HG02973 (cell line): ENCODE measurements around the gene HDAC7.

Experiments used
- ATAC-seq: cut with Tn5 transposase; IDR thresholded peaks from one replicate; pipeline ENCODE4 v1.9.1; 2021; ENCODE audit warnings: moderate library complexity; ENCODE audit not compliant: unreplicated experiment

HDAC7 gene

DNA sequence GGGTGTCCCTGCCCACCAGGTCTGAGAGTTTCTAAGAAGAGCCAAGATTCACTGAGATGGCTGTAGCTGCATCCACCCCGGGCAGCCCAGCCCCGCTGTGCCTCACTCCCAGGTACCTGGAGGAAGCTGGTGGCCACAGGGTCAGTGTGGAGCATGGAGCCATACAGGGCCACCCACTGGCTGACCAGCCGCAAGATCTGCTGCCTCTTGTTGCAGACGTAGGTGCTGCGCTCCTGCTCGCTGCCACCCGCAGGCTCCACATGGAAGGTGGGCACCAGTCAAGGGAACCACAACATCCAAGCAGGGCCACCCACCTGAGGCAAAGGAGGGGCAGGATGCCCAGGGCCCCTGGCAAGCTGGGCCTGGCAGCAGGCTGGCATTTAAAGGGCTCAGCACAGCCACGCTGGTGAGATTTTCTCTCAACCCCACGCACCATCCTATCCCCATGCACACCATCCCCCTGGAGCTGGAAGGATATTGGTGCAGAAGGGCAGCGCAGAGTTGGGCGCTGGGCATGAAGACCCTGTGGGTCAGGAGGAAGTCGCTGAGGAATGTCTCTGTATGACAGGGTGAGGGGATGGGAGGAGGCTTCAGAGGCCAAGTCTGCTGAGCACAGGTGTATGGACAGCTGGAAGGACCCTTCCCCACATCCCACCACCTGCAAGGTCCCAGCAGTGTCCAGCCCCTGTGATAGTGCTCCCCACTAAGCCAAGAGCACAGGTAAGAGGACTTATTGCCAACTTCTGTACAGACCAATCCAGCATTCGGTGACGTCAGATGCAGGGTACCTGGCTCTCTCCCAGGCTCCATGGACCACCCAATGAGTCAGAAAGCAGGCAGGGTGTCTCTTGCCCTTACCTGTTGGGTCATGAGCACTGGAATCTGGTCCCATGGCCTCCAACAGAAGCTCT, 71.9 kb downstream of the HDAC7 start:
- no peak for ATAC-seq

DNA sequence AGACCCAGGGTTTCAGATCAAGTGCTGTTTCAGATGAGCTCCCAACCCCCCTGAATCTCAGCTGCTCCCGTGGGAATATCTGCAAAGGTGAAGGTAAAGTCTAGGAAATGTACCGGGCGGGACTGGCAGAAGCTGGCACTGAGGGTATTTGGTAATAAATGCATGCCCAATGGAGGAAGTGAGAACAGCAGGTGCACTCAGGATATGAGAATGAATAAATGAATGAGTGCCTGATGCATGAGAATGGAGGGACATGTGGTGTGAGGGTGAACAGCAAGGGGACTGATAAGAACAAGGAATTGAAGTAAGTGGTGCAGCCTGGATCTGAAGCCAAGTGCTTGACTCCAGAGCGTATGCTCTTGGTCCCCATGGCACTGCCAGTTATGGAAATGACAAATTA, 72.6 kb downstream of the HDAC7 start:
- ATAC-seq, result no peak

DNA sequence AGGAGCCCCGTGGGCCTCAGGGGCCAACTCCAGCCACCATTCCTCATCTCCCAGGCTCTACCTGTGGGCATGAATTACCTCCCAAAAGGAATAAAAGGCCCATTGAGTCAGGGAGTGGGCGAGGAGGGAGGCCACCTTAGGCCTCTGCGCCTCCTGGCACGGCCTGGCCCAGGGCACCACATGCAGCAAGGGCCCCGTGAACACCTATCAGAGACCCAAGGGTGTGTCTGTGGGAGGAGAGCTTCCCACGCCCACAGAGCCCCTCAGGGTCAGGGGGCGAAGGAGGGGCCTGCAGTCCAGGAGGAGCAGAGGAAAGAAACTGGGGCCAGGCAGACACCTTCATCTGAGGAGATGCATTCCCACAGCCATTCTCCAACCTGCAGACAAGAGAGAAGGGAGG, 73.2 kb downstream of the HDAC7 start:
- no peak for ATAC-seq

DNA sequence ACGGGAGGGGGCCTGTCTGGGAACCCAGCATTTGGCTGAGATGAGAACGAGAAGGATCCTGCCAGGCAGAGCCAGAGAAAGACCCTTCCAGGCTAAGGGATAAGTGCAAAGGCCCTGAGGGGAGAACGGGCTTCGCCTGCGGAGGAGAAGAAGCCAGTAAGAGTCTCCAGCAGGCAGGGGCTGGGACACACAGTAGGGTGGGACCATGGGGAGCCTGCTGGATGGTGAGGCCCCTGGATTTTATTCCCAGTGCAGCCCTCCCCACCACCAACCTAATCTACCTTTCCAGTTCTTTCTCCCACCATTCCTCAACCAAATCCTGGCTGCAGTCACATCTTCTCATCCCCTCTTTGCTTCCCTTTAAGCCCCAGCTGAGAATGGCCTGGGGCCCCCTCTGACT, 73.6 kb downstream of the HDAC7 start:
- no peak for ATAC-seq

DNA sequence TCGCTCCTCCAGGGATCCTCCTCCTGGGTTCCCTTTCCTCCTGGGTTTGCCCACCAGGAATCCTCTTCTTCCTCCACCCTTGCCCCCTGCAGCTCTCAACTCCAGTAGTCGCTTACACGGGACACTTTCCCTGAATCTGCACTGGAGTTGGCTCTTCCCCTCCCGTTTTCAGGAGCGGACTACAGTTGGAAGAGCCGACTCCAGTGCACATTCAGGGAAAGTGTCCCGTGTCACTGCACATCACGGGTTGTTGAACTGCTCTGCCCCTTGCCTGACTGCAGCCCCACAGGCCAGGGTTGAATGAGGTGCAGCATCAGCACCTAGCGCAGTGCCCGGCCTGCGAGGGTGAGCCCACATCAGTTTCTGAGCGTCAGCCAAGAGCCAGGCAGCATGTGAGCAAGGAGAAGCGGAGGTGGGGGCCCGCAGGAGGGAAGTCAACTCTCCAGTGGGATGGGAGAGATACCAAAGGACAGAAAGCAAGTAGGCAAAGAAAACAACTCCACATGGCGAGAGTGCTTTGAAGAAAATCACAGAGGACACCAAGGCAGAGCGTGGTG, 74.1 kb downstream of the HDAC7 start:
- no peak for ATAC-seq

DNA sequence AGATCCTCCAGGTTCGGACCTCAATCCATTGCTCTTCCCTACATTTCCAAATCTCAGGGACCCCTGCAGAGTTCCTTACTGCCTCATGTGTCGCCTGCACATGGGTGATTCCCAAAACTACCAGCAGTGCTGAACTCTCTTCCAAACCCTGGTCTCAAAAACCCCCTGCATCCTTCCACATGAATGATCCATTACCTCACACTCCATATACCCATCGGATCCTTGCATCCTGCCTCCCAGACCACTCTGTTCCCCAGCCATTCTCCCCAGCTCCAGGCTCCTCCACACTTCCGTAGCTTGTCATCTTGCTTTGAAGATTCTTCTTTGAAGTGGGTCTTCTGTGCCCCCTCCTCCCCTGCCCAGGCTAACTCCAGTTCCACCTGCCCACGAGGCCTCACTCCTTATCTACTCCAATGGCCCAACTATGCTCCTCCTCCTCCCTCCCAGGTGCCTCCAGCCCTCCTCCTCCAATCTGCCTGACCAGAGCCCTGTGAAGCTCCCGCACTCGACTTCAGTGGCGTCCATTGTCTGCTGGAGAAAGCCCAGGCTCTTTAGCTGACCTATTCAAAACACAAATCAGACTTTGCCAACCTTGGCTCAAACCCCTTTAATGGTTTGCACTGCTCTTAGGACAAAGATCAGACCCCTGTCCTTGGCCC, 74.8 kb downstream of the HDAC7 start:
- no peak for ATAC-seq

DNA sequence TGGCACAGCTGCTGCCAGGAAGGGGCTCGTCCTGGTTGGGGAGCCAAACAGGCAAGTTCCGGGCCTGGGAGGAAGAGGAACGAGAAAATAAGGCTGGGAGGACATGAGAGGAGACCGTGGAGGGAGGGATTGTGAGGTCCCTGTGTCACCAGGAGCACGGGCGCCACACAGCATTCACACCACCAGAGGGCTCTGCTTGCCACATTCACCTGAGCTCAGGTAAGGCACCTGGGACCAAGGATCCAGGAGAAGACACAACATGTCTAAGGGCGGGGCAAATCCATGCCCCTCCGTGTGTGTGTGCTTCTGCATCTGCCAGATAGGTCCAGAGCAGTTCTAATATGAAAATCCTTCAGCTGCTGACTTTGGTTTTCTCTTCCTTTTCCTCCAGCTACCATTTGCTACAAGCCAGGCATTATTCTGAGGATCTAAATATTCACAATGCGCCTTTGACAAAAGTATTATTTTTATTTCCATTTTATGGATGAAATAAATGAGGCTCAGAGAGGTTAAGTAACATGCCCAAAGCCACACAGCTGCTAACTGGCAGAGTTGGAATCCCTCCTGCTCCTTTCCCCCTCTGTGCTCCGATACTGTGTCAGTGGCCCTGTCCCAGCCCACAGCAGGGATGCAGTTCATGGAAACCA, 75.6 kb downstream of the HDAC7 start:
- no peak for ATAC-seq

DNA sequence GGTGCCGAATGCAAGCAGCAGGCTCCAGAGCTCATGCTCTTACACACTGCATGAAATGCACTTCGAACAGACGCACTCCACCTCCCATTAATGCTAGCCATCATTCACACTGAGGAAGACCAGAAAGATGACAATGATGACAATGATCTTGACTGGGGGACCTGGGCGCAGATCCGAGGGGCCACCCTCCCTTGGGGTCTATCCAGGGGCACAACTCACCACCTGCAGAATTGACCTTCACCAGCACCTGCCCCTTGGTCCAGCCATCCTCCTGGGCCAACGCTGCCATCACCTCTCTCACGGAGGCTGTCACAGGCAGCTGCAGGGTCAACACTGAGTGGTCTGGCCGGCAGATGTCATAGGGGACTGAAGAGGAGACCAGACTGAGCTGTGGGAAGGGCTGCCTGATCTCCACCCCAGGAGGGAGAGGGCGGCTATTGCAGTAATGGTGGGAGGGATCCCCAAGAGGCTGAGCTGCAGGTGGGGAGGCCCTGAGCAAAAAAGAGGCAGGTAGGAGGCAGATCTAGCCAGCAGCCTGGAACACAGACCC, 76.3 kb downstream of the HDAC7 start:
- ATAC-seq, result no peak

DNA sequence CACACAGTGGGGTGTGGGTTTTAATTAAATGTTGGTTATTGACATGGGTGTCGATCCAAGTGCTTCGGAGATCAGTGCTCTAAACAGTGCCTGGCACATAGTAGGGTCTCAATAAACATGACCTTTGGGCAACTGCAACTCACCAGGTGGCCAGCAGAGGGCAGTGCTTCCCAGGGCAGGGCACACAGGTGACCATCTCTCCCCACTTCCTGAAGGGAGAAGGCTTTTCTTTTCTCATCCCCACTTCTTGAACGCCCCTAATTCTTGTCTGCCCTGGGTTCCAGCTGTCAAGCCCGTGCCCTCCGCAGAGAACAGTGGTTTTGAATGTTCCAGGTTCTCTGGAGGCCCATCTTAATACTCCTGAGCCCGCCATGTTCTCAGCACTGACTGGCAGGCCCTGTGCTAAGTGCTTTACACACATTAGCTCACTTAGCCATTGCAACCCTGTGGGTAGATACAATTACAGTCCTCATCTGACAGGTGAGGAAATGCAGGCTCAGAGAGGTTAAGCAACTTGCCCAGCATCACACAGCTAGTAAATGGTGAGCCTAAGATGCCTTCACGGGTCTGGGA, 77.4 kb downstream of the HDAC7 start:
- no peak for ATAC-seq

DNA sequence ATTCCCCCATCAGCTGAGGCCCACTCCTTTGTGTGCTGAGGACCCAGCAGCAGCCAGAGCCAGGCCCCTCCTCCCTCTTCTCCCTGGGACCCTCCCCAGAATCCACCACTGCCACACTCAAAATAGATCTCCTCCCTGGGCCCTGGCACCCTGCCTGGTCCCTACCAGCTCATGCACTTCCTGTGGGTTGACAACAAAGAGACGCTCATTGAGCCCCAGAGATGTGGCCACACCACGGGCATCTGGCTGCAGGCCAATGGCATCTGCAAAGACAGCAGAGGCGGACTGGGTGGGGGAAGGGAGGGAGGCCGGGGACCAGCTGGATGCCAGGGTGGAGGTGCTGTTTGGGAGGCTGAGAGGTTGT, 78.4 kb downstream of the HDAC7 start:
- no peak for ATAC-seq

DNA sequence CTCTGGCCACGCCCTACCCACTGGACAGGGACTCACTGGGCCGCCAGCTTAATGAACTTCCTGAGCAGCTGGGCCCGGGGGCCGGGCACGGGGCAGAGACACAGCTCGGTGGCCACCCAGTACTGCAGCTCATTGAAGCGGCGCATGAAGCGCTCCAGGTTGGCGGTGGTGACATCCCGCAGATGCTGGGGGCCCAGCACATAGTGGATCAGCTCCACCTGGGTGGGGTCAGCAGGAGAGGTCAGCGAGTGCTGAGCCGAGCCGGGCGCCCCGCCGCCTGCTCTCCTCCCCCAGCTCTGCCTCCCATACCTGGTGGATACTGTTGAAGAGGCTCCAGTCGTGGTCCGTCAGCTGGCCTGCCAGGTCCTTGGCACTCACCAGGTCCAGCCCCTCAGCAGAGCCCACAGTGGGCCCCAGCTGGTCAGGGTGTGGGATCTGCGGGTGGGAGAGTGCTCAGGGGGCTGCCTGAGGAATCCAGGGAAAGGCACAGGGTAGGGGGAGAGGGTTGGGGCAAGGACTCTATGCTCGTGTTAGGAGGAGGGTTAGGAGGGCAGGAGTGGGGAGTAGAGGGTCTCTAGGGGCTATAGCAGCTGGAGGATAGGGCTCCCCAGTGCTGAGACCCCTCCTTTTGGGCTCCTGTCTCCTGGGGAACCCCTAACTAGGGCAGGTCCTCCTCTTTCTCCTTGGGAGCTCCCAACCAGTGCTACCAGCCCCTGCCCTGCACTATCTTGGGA, 78.9 kb downstream of the HDAC7 start:
- ATAC-seq, result peak; percentile 46

DNA sequence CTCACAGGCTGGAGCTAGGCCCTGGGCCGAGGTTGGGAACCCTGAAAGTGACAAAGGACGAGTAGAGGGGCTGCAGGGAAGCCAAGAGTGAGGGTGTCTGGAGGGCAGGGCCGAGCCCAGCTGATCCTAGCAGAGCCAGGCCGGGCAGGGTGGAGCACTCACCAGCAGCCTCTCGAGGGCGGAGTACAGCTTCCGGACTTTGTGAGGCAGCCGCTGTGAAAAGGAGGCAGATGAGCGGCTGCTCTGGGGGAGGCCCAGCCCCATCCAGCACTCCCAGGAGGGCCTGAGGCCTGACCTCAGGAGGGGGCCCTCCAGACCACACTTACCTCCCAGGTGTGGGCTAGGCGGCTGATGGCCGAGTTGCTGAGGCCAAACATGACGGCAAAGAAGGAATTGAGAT, 79.7 kb downstream of the HDAC7 start:
- ATAC-seq, result peak; percentile 53

DNA sequence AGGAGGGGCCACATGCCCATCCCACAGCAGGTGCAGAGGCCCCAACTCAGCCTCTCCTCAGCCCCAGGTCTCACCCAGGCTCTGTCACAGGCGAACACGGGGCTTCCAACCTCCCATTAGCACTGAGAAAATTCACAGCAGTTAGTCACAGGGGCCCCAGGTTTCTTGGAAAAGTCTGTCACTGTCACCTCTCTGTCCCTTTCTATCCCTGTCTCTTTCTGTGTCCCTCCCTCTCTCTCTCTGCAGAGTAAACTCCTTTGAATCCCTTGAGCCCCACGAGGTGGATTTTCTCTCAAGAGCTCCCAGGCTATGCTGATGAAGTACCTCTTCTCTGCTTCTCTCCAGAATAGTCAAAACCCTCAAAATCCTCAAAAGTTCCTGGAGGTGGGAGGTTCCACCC, 80.4 kb downstream of the HDAC7 start:
- ATAC-seq, result no peak

DNA sequence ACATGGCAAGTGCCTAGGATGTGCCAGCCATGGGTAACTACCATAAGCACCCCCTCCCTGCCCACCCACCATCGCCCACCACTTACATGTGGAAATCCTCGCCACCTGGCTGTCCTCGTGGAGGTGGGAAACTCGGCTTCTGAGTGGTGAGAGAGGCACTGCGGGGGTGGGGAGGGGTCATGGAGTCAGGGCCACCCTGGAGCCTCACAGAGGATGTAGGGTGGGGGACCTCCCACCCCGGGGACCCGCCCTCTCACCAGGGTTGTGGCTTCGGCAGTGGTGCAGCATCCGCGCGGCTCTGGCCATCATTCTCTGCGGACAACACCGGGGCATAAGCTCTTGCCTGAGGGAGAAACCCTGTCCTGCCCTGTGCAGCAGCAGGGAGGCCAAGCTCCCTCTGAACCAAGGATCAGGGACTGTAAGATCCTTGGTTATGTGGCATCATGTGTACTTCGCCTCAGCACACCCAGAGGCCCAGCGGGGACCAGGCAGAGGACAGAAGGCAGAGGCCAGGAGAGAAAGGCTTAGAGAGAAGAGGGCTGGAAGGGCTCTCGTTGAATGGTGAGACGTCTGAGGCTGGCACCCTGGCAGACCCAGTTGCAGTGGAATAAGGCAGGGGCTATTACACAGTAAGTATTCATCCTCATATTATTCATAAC, 81.6 kb downstream of the HDAC7 start:
- no peak for ATAC-seq

DNA sequence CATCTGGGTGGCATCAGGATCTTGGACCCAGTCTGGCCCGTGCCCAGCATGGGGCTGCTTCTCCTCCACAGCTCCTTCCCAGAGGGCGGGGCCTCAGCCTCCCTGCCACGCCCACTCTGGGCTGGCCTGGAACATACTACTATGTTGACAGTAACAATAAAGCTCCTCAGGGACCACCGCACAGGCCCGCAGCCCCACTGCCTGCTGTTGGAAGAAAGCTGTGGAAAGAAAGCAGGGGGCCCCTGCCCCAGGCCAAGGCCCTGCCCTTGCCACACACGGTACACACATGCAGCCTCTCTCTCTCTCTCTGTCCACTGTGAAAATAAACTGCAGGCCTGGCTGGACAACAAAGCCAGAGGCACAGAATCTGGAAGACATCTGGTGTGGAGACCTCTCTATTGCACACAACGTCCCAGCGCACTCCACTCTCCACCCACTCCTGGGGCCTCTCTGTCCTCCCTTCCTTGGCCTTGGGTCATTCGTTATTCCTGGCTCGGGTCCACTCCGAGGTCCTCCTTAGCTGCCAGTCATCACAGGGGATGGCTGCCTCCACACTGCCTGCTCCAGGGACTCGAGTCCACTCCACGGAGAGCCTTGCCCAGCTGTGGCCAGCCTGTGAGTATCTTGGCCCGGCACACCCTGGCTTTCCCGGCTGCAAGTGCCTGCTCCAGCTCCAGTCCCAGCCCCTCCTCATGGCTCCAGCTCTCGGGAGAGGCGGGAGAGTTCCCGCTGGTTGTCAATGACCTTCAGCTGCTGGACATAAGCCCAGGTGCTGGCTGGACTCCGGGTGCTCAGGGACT, 82.6 kb downstream of the HDAC7 start:
- no peak for ATAC-seq

DNA sequence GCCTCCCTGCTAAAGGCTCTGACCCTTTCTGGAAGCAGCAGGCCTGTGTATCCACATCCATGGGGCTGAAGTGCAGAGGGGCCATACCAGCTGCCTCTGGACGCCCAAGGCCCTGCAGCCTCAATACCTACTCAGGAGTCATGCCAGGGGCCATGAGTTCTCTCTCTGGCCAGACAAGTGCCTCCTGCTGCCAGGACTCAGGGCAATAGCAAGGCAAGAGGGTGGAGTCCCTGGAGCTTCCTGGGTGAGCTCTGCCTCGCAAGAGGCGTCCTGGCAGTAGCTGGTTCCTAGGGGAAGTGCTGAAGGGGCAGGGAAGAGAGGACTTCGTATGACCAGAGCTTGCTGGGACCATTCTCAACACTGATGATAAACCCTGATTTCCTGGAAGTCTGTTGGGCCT, 83.5 kb downstream of the HDAC7 start:
- no peak for ATAC-seq

DNA sequence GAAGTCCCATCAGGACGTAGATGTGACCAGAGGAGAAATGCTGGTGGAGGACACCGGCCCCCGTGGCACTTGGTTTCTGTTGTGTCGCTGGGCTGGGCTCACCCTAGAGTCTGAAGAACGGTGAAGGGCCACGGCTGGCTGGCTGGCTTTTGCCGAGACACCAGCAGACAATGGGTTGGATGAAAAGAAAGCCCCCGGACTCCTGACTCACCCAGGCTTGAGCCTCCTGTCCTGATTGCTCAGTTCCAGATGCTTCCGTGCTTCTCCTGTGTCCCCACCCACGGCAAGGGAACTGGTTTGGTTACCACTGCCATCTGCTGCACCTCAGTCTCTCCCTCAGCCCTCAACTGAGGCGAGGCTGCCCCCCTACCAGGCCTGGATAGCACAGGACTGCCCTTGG, 84.1 kb downstream of the HDAC7 start:
- ATAC-seq, result no peak

DNA sequence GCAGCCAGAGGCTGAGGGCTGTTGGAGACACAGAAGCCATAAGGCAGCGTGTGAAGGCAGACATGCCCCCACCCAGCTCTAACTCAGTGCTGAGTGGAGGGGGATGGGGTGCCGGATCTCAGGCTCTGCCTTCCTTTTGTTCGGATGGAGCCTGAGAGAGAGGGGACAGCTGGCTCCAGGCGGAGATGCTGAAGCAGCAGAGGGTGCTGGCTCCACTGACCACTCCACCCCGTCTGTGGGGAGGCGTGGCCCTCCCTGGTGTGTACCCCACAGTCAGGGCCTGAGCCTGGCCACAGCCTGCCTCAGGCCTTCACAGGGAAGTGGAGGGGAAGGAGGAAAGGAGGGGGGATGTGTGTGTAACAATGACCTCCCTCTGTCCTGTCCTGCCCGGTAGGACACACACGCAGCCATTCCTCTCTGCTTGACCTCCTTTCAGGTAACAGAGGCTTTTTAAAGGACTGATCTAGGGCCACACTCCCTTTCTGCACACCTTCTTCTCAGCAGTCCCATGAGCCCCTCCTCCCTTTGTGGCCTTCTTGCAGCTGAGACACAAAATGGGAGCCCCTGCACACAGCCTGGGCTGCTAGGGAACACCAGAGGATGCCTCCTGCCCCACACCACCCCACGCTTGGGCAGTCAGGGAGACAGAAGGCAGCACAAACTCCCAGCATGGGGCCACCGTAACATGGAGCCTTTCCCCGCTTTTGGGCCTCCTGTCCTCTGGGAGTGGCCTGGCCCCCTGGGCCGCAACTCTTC, 84.8 kb downstream of the HDAC7 start:
- ATAC-seq, result no peak
